RWPE1 (cell line): Measurements from ENCODE around the gene FAM193B.
A peak's percentile ranks its signal among the peaks of the same experiment; 100 is the strongest.
"Not testable (repeated sequence)": the region's sequence is repeated elsewhere in the genome, so short reads cannot be mapped to it uniquely, and the experiment has no call there.

Source experiments
- CTCF ChIA-PET: fragments of 350-600 bp; sonication (Branson Sonifier 250); formaldehyde crosslinking; extraction: SDS; loops from one replicate; lab custom pipeline; 2021; lab: Yijun Ruan, JAX
- POLR2A ChIA-PET: fragments of 400-600 bp; formaldehyde crosslinking; extraction: SDS; loops from one replicate; lab custom pipeline; 2020; ENCODE audit warnings: antibody characterized with exemption; ENCODE audit not compliant: low non-redundant PET; lab: Yijun Ruan, JAX
- DNase-seq: peaks from one replicate; pipeline ENCODE4 v3.0.0; 2012; ENCODE audit warnings: low spot score
- H3K27ac ChIP-seq: fragments of 450-650 bp; 2 replicates; pipeline ENCODE4 v1.5.1; 2017
- CTCF ChIP-seq: fragments of 450-650 bp; conservative IDR thresholded peaks from 2 replicates; pipeline ENCODE4 v1.5.1; 2017; ENCODE audit warnings: low read depth, mild to moderate bottlenecking

Gene FAM193B

GRCh38 chr5:177486256-177486655 lies 68.1 kb downstream of the FAM193B start:
- H3K27ac ChIP-seq = peak overlapping the region; percentile 29
- no peak for TF ChIP-seq CTCF
- CTCF ChIA-PET = interaction anchor here (0.5 kb wide), 1 partner anchor 121 kb away, joined by 3 read pairs; no protein-coding TSS in a partner anchor
- POLR2A ChIA-PET = no interaction called here
- no peak for DNase-seq

- CTCF ChIA-PET = interaction anchor here (0.5 kb wide), 2 partner anchors 122 to 222 kb away, joined by 3 to 4 read pairs; no protein-coding TSS in a partner anchor
- POLR2A ChIA-PET, DNase-seq: not testable (repeated sequence)
- H3K27ac ChIP-seq = peak overlapping the region; percentile 82
Observed at GRCh38 chr5:177485753-177486152, 68.6 kb downstream of the FAM193B start.

DNA sequence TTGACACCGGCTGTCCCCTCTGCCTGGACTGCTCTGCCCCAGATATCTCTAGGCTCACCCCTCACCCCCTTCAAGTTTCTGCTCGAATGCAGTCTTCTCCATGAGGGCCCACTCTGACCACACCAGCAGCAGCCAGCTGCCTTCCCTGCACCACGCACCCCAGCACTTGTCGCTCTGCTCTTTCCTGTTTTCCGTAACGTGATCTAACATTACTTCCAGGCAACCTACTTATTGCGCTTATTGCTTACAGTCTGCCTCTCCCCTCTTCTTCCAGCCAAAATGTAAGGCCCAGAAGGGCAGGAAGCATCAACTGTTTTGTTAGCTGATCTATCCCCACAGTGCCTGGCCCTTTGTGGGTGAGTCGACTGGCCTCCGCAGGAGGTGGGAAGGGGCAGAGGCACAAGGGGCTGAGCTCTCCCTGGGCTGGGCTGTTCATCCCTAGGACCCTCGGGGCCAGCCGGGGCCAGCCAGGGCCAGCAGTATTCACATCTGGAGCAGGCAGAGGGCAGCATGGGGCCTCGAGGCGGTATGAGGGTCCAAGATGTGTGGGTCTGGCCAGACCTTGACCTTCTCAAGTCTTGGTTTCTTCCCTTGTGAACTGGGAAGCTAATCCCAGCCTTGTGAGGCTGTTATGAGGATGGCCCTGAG lies 69.3 kb downstream of the FAM193B start:
- POLR2A ChIA-PET = no interaction called here
- TF ChIP-seq CTCF = no peak
- no peak for DNase-seq
- peak overlapping the region; percentile 82 for H3K27ac ChIP-seq
- CTCF ChIA-PET = interaction anchor here (0.5 kb wide), 1 partner anchor 221 kb away, joined by 4 read pairs; no protein-coding TSS in a partner anchor

DNA sequence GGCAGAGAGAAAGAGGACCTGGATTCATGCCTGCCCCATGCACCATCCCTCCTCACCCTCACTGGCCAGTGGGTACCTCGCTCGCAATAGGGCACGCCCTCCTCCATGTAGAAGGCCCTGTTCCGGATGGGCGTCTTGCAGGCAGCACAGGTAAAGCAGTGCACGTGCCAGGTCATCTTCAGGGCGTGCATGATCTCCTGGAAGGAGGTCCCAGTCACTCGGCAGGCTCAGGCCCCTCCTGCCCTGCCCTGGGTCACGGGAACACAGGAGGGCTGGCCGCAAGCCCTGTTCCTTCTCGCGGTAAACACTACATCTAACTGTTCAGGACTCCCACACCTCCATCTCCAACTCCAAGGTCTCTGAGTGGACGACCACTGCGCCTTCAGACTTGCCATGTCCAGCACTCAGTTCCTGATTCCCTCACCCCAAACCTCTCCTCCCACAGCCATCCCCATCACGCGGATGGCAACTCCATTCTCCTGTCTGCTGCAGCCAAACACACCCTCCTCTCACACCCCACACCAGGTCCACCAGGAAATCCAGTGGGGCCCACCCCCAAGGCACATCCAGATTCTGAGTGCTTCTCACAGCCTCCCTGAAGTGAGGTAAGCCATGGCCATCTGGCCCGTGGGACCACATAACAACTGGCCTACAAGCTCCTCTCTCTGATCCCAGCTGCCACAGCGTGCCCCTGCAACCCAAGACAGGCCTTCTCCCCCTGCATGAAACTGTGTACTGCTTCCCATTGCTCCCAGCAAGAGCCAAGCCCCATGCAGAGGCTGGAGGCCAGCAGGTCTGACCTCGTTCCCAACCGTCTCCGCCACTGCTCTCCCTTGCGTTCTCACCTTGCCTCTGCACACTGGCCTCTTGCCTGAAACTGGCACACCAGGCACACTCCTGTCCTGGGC lies 70.1 kb downstream of the FAM193B start:
- peak overlapping the region; percentile 82 for H3K27ac ChIP-seq
- no peak for DNase-seq
- ChIA-PET POLR2A (no interaction called here), CTCF (no interaction called here)
- TF ChIP-seq CTCF = no peak

- H3K27ac ChIP-seq = peak overlapping the region; percentile 82
- ChIA-PET POLR2A (no interaction called here), CTCF (no interaction called here)
- no peak for TF ChIP-seq CTCF
- DNase-seq = no peak
Observed at GRCh38 chr5:177483042-177483441, 71.3 kb downstream of the FAM193B start.

DNA sequence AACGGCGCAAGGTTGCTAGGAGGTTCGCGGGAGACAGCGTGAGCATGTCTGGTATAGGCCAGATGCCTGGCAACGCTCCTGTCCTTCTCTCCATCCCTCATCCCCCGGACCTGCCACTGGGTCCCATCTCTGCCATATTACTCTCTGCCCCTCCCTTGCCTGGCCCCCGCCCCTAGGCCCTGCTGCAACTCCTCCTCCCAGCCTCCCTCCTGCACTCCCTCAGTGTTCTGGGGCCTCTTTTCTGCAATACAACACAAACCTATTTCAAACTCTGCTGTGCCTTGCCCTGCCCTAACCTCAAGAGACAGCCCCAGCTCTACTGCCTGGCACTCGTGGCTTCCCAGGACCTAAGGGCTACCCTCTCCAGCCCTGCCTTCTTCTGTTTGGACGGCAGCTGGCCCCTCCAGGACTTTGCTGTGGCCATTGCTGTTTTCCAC lies 72.0 kb downstream of the FAM193B start:
- no peak for TF ChIP-seq CTCF
- no peak for DNase-seq
- CTCF ChIA-PET = interaction anchor here (1.1 kb wide), 1 partner anchor 13 kb away, joined by 3 read pairs; no protein-coding TSS in a partner anchor
- H3K27ac ChIP-seq = peak overlapping the region; percentile 82
- POLR2A ChIA-PET = no interaction called here
